ENCODE measurements around the gene WWOX. TPM values are rescaled to one million over a fixed set of nuclear protein-coding genes. Genes with fewer than 3 reads are reported as not detected.

The WWOX gene
- total and polyA plus RNA-seq, 2 donors (not counting 1 experiment from before 2014, with no cell fraction given) = 10.5 to 42.3 TPM

GRCh38 chr16:78537511-78537910 is 438.1 kb downstream of the WWOX start:
- WGBS (ENCODE audit: insufficient coverage) = 91% methylated on average over 9 of the region's 10 CpGs
- Mint-ChIP-seq H3K4me3 (no peak overlapping the region), H3K9me3 (ENCODE audit: insufficient read depth) (no peaks in the 10 kb centered on the region), H3K27me3 (no peaks in the 10 kb centered on the region), H3K27ac (no peak overlapping the region), H3K4me1 (no peaks in the 10 kb centered on the region)
- Histone ChIP-seq H3K9ac (ENCODE audit: low read length) (no peak overlapping the region), H3K9me3 (ENCODE audit: control extremely low read depth in 1 of 3, control insufficient read depth in 2 of 3, insufficient read depth in 1 of 3, low read length in 2 of 3) (no peaks in the 10 kb centered on the region), H4K20me1 (ENCODE audit: control insufficient read depth, insufficient read depth, low read length, poor library complexity, severe bottlenecking) (no peaks in the 10 kb centered on the region), H3K4me3 (ENCODE audit: control extremely low read depth in 1 of 5, extremely low read depth in 1 of 5, insufficient read depth in 1 of 5, low read depth in 2 of 5, low read length in 4 of 5) (no peak overlapping the region), H3K79me2 (ENCODE audit: control insufficient read depth, insufficient read depth, low read length) (no peaks in the 10 kb centered on the region), H3K4me1 (ENCODE audit: control insufficient read depth in 2 of 2, insufficient read depth in 2 of 2, low read length in 2 of 2) (no peaks in the 10 kb centered on the region), H3K27ac (ENCODE audit: low read length in 2 of 2) (no peak overlapping the region), H2AFZ (ENCODE audit: insufficient read depth, low read depth, low read length, poor library complexity, severe bottlenecking) (no peak overlapping the region), H3K36me3 (replicated peaks in 1 of 2; ENCODE audit: control extremely low read depth in 1 of 2, control insufficient read depth in 1 of 2, extremely low read depth in 1 of 2, insufficient read depth in 2 of 2, low read length in 1 of 2) (no peaks in the 10 kb centered on the region), H3K4me2 (replicated peaks; ENCODE audit: low read depth, low read length, poor library complexity, severe bottlenecking) (no peak overlapping the region), H3K27me3 (replicated peaks in 1 of 4; ENCODE audit: control extremely low read depth in 1 of 4, control insufficient read depth in 3 of 4, insufficient read depth in 4 of 4, low read length in 3 of 4) (no peaks in the 10 kb centered on the region)
- POLR2A ChIA-PET = no interaction called here
- TF ChIP-seq CTCF (IDR thresholded peaks at IDR 0.05) = no peak
- TF ChIP-seq EZH2 (IDR thresholded peaks at IDR 0.05; ENCODE audit: borderline replicate concordance, insufficient read depth, low read depth, low read length, poor library complexity, severe bottlenecking) = no peak
- ATAC-seq (ENCODE audit: low read depth) (no peak), DNase-seq (no peak)
- CTCF ChIA-PET = no interaction called here
- intact Hi-C loops (cut with micrococcal nuclease) = no loop called here

GRCh38 chr16:78538292-78538691 is 438.8 kb downstream of the WWOX start:
- TF ChIP-seq EZH2 (IDR thresholded peaks at IDR 0.05; ENCODE audit: borderline replicate concordance, insufficient read depth, low read depth, low read length, poor library complexity, severe bottlenecking) (no peak), CTCF (IDR thresholded peaks at IDR 0.05) (no peak)
- ATAC-seq (ENCODE audit: low read depth) (no peak), DNase-seq (no peak)
- Histone ChIP-seq H3K27ac (ENCODE audit: low read length in 2 of 2) (no peak overlapping the region), H3K4me2 (replicated peaks; ENCODE audit: low read depth, low read length, poor library complexity, severe bottlenecking) (no peak overlapping the region), H3K9ac (ENCODE audit: low read length) (no peak overlapping the region), H3K4me3 (ENCODE audit: control extremely low read depth in 1 of 5, extremely low read depth in 1 of 5, insufficient read depth in 1 of 5, low read depth in 2 of 5, low read length in 4 of 5) (no peak overlapping the region), H3K27me3 (replicated peaks in 1 of 4; ENCODE audit: control extremely low read depth in 1 of 4, control insufficient read depth in 3 of 4, insufficient read depth in 4 of 4, low read length in 3 of 4) (no peaks in the 10 kb centered on the region), H3K9me3 (ENCODE audit: control extremely low read depth in 1 of 3, control insufficient read depth in 2 of 3, insufficient read depth in 1 of 3, low read length in 2 of 3) (no peaks in the 10 kb centered on the region), H3K4me1 (ENCODE audit: control insufficient read depth in 2 of 2, insufficient read depth in 2 of 2, low read length in 2 of 2) (no peaks in the 10 kb centered on the region), H4K20me1 (ENCODE audit: control insufficient read depth, insufficient read depth, low read length, poor library complexity, severe bottlenecking) (no peaks in the 10 kb centered on the region), H2AFZ (ENCODE audit: insufficient read depth, low read depth, low read length, poor library complexity, severe bottlenecking) (no peak overlapping the region), H3K36me3 (replicated peaks in 1 of 2; ENCODE audit: control extremely low read depth in 1 of 2, control insufficient read depth in 1 of 2, extremely low read depth in 1 of 2, insufficient read depth in 2 of 2, low read length in 1 of 2) (no peaks in the 10 kb centered on the region), H3K79me2 (ENCODE audit: control insufficient read depth, insufficient read depth, low read length) (no peaks in the 10 kb centered on the region)
- WGBS (ENCODE audit: insufficient coverage) = 100% methylated on average over 4 of the region's 9 CpGs
- intact Hi-C loops (cut with micrococcal nuclease) = no loop called here
- H3K9me3 Mint-ChIP-seq (ENCODE audit: insufficient read depth) = no peaks in the 10 kb centered on the region
- H3K27me3 Mint-ChIP-seq = no peaks in the 10 kb centered on the region
- no peak overlapping the region for H3K27ac Mint-ChIP-seq
- no peak overlapping the region for H3K4me3 Mint-ChIP-seq
- ChIA-PET POLR2A (no interaction called here), CTCF (no interaction called here)
- no peaks in the 10 kb centered on the region for H3K4me1 Mint-ChIP-seq
